ENCODE results near the gene GPR108. TPM values are rescaled to one million over a fixed set of nuclear protein-coding genes. Genes with fewer than 3 reads are reported as not detected.

Gene GPR108
- total RNA-seq: 56.4 and 60.9 TPM in 2 replicates

GRCh38 chr19:6737284-6737872 lies at the start of gene GPR108:
Gene GPR108 (minus strand): TSS chr19:6737580. CDS start chr19:6737576, 4 bp downstream.

DNA sequence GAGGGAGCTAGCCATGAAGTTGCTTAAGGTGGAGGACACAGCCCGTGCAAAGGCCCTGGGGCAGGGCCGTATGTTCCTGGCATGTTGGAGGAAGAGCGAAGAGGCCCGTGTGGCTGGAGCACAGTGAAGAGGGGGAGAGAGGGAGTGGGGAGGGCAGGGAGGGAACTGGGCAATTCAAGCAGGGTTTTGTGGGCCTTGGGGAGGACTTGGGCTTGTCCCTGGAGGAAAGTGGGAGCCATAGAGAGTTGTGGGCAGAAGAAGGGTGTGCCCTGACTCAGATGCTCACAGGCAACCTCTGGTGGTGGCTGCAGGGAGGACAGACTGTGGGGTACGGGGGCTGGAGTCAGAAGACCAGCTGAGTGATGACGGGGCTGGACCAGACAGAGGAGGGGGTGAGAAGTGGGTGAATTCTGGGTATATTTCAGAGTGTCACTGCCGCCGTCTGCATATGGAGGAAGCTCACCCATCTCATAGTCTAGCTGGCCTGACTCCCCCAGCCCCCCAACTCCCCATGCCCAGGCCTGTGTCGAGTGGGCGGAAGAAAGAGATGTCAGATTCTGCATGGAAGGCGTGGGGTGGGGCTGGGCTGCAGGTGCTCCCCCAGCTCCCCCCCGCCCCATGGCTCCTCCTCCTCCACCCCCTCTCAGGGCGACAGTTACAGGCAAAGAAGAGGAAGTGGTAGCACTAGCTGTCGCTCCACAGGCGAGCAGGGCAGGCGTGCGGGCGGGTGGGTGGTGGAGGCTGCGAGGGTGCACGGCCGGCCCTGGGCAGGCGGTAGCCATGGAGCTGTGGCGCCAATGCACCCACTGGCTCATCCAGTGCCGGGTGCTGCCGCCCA lies 34.9 kb upstream of the GPR108 start, which contains the start of gene VAV1:
VAV1 (plus strand) TSS at position 681 of the 838 bp plus-strand sequence; CDS start at position 781, 100 bp downstream.

GRCh38 chr19:6767357-6768235 lies 30.2 kb upstream of the GPR108 start, which contains the start of gene SH2D3A:
Gene SH2D3A (minus strand): TSS chr19:6767435. CDS start chr19:6763748, 3,687 bp downstream.

DNA sequence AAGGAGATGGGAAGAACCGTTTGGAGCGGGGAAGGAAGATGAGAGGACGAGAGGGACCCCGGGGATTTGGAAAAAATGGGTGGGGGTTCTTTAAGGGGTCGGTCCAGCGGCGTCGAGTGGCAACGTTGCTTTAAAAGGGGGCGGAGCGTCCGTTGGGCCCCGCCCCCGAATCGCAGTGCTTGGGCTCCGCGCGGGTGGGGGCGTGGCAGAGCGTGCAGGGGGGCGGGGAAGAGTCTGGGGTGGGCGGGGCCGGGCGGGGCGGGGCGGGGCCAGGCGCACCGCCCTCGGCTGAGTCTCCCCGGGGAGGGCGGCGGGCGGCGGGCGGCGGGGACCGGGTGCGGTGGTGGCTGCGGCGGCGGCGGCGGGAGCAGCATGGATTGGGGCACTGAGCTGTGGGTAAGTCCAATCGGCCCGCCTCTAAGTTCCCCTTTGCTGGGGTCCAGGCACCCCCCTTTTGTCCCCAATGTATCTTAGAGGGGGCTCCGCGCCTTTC lies 2.1 kb upstream of the GPR108 start, which contains the start of gene TRIP10:
TRIP10 (plus strand) TSS at position 291 of the 493 bp plus-strand sequence; CDS start at position 373, 82 bp downstream.

GRCh38 chr19:6720369-6721137 lies 16.8 kb downstream of the GPR108 start, which contains the start of gene C3:
Gene C3 (minus strand): TSS chr19:6720650. CDS start chr19:6720589, 61 bp downstream.

Other genes starting within 250 kb of the GPR108 start
- gene TUBB4A, start 235.3 kb downstream of the GPR108 start, total RNA-seq: 0.14 TPM in 1 of 2 replicates, not detected in the other
- gene TNFSF9, start 206.6 kb downstream of the GPR108 start, total RNA-seq: 31.6 and 32.9 TPM in 2 replicates
- 0.35 TPM in 1 of 2 replicates, not detected in the other for gene CD70, start 146.4 kb downstream of the GPR108 start, total RNA-seq
- gene TNFSF14, start 67.4 kb downstream of the GPR108 start, total RNA-seq: not detected in 2 replicates
- 5.4 and 11.2 TPM in 2 replicates for gene C3, start 16.9 kb downstream of the GPR108 start, total RNA-seq
- 76.2 and 88.9 TPM in 2 replicates for gene TRIP10, start 2.1 kb upstream of the GPR108 start, total RNA-seq
- 64.3 and 65.2 TPM in 2 replicates for gene SH2D3A, start 29.9 kb upstream of the GPR108 start, total RNA-seq
- 2.3 and 2.8 TPM in 2 replicates for gene VAV1, start 35.1 kb upstream of the GPR108 start, total RNA-seq
- not detected in 2 replicates for gene ADGRE1, start 150.0 kb upstream of the GPR108 start, total RNA-seq

All from airway epithelial cell (primary cell).